Mesendoderm (in vitro differentiated cells): ENCODE results near the gene CRAMP1.
A peak's percentile ranks its signal among the peaks of the same experiment; 100 is the strongest.

Source experiments
- DNase-seq: peaks from one replicate; pipeline ENCODE4 v3.0.0; 2013
- H2AK5ac ChIP-seq: 2 replicates; pipeline ENCODE4 v1.6.1; 2013; ENCODE audit warnings: low read length, inconsistent platforms
- H2BK120ac ChIP-seq: 2 replicates; pipeline ENCODE4 v1.6.1; 2013; ENCODE audit warnings: low read depth, mild to moderate bottlenecking, low read length, moderate library complexity, mixed read lengths
- H2BK15ac ChIP-seq: replicated peaks from 2 replicates; pipeline ENCODE4 v1.6.1; 2013; ENCODE audit warnings: low read depth, mild to moderate bottlenecking, moderate library complexity
- H2BK5ac ChIP-seq: 2 replicates; pipeline ENCODE4 v1.6.1; 2013; ENCODE audit warnings: low read length, inconsistent platforms
- H3K18ac ChIP-seq: 2 replicates; pipeline ENCODE4 v1.6.1; 2013; ENCODE audit warnings: mild to moderate bottlenecking, low read length, mixed read lengths
- H3K23ac ChIP-seq: one replicate; pipeline ENCODE4 v1.6.1; 2013; ENCODE audit warnings: low read length
- H3K27ac ChIP-seq: 2 replicates; pipeline ENCODE4 v1.5.1; 2013; ENCODE audit warnings: low read depth, mild to moderate bottlenecking, inconsistent platforms, low read length, moderate library complexity
- H3K27me3 ChIP-seq: 2 replicates; pipeline ENCODE4 v1.6.1; 2013; ENCODE audit warnings: low read length, control low read depth, mild to moderate bottlenecking, inconsistent platforms; ENCODE audit not compliant: insufficient read depth, poor library complexity
- H3K36me3 ChIP-seq: 2 replicates; pipeline ENCODE4 v1.6.1; 2013; ENCODE audit warnings: low read length, inconsistent platforms; ENCODE audit not compliant: control insufficient read depth, insufficient read depth
- H3K4ac ChIP-seq: one replicate; pipeline ENCODE4 v1.6.1; 2013; ENCODE audit warnings: low read depth, mild to moderate bottlenecking, low read length, moderate library complexity
- H3K4me1 ChIP-seq: 2 replicates; pipeline ENCODE4 v1.6.1; 2013; ENCODE audit warnings: low read depth, low read length, inconsistent platforms; ENCODE audit not compliant: control insufficient read depth
- H3K4me2 ChIP-seq: 2 replicates; pipeline ENCODE4 v1.6.1; 2013; ENCODE audit warnings: low read length
- H3K4me3 ChIP-seq: 2 replicates; pipeline ENCODE4 v1.5.1; 2013; ENCODE audit warnings: mild to moderate bottlenecking, low read length
- H3K56ac ChIP-seq: one replicate; pipeline ENCODE4 v1.6.1; 2013; ENCODE audit warnings: low read length
- H3K79me1 ChIP-seq: 2 replicates; pipeline ENCODE4 v1.6.1; 2013; ENCODE audit warnings: low read length, inconsistent platforms
- H3K79me2 ChIP-seq: 2 replicates; pipeline ENCODE4 v1.6.1; 2013; ENCODE audit warnings: mild to moderate bottlenecking, low read length; ENCODE audit not compliant: control insufficient read depth, insufficient read depth
- H3K9ac ChIP-seq: 2 replicates; pipeline ENCODE4 v1.6.1; 2013; ENCODE audit warnings: low read length, inconsistent platforms
- H4K5ac ChIP-seq: one replicate; pipeline ENCODE4 v1.6.1; 2013; ENCODE audit warnings: low read length
- H4K8ac ChIP-seq: one replicate; pipeline ENCODE4 v1.6.1; 2013; ENCODE audit warnings: low read depth, mild to moderate bottlenecking, control low read depth, low read length, moderate library complexity
- WGBS: extraction: QIAGEN DNeasy Blood & Tissue Kit; methylation state at CpG from one replicate; pipeline ENCODE4 v1.1.7; 2013; ENCODE audit warnings: low lambda C conversion rate, missing lambda C conversion rate; ENCODE audit not compliant: insufficient coverage; ENCODE audit errors: extremely low coverage; 5-methylcytosine and 5-hydroxymethylcytosine counted together

Gene CRAMP1

DNA sequence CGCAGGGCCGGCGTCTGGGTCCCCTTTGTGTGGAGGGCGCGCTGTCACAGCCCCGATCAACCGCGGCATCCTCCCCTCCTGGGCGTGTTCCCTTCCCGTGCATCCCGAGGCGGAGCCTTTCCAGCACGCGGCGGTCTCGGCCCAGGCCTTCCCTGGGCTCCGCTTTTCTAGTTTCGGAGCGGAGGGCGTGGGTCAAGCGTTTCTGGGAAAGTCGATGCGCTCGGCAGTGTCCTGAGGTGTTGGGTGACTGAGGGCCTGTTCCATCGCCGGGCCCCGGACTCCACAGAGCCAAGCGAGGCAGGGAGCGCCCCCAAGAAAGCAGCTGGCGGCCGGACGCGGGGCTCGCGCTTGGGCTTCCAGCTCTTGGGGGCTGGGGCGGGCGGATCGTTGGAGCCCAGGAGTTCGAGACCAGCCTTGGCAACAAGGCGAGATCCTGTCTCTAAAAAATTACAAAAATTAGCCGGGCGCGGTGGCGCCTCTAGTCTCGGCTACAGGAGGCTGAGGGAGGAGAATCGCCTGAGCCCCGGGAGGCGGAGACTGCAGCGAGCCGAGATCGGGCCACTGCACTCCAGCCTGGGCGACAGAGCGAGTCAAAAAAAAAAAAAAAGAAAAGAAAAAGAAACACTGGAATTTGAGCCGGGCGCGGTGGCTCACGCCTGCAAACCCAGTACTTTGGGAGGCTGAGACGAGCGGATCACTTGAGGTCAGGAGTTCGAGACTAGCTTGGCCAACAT is 1.1 kb upstream of the CRAMP1 start:
- Histone ChIP-seq H3K4me3 (no peak overlapping the region), H4K8ac (peak overlapping the region; percentile 15), H2BK120ac (no peak overlapping the region), H3K23ac (peak overlapping the region; percentile 45), H4K5ac (no peak overlapping the region), H3K4me1 (peaks cover 5% of the 10 kb centered on the region), H2BK5ac (no peak overlapping the region), H3K79me2 (peaks cover 7% of the 10 kb centered on the region), H3K36me3 (peaks cover 2% of the 10 kb centered on the region), H3K4ac (peak overlapping the region; percentile 28), H3K27ac (peak overlapping the region; percentile 48), H3K56ac (peak overlapping the region; percentile 76), H3K27me3 (peaks cover 6% of the 10 kb centered on the region), H3K9ac (peak overlapping the region; percentile 65), H2BK15ac (no peak overlapping the region), H3K4me2 (peak overlapping the region; percentile 67), H3K18ac (peak overlapping the region; percentile 0), H3K79me1 (peaks cover 14% of the 10 kb centered on the region), H2AK5ac (no peak overlapping the region)
- WGBS, result no CpG with 5 or more reads among the region's 60 CpGs
- no peak for DNase-seq

DNA sequence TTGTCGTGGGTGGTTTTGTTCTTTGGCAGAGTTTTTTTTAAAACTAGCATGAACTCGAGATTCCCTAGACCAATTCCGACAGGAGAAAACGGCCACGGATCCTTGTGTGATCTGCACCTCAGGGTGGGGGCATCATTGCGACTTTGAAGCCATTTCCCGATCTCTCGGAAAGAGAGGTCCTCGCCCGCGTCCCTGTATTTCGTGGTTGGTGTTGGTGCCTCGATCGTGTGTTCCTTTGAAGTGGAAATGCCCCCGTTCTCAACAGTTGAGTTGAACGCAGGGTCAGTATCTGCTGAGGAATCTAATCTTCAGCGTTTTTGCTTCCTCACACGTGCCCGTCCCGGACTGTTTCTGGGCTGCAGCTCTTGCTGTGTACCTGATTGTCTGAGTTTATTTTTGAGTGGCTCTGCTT is 1.1 kb downstream of the CRAMP1 start:
- WGBS, result no CpG with 5 or more reads among the region's 20 CpGs
- H3K27ac ChIP-seq, result no peak overlapping the region

DNA sequence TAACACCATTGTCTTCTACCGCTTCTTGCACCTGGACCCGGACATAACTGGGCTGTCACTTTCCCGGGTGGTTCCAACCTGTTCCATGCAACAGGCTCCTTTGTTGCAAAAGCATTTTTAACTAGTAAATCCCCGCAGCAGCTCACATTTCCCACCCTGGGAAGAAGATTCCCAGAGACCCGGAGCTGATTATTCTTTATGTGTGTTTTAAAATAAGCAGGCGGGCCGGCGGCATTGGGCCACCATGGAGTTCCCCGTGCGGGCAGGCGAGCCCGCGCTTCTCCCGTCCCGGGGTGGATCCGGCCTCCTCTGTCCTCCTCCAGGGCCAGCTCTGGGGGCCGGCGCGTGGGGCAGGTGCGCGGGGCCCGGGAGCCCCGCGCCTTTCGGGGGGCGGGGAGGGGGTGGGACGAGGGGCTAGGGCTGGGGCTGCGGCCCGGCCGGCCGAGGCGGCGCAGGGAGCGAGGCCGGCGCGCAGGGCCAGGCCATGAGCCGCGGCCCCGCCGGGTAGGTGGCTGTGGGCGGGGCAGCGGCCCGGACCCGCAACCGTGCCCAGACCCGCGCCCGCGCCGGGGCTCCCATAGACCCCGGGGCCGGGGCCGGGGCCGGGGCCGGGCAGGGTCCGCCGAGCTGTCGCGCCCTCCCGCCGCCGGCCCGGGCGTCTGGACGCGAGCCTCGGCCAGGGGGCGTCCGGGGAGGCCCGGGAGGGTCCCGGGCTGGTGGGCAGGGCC is 1.7 kb downstream of the CRAMP1 start:
- Histone ChIP-seq H3K18ac (peak overlapping the region; percentile 99), H2BK120ac (no peak overlapping the region), H2AK5ac (no peak overlapping the region), H3K79me1 (peaks cover 19% of the 10 kb centered on the region), H3K4ac (peak overlapping the region; percentile 92), H3K56ac (peak overlapping the region; percentile 83), H3K4me1 (peaks cover 5% of the 10 kb centered on the region), H4K8ac (no peak overlapping the region), H3K27ac (no peak overlapping the region), H3K9ac (peak overlapping the region; percentile 81), H3K79me2 (peaks cover 16% of the 10 kb centered on the region), H3K4me2 (peak overlapping the region; percentile 93), H3K36me3 (no peaks in the 10 kb centered on the region), H4K5ac (no peak overlapping the region), H2BK15ac (no peak overlapping the region), H2BK5ac (no peak overlapping the region), H3K27me3 (peaks cover 6% of the 10 kb centered on the region), H3K23ac (no peak overlapping the region), H3K4me3 (peak overlapping the region; percentile 66)
- WGBS, result no CpG with 5 or more reads among the region's 72 CpGs
- DNase-seq, result peak; percentile 4

More for the DNA sequence above, 1.1 kb downstream of the CRAMP1 start:
- Histone ChIP-seq H3K79me1 (peaks cover 18% of the 10 kb centered on the region), H2BK15ac (no peak overlapping the region), H3K56ac (peak overlapping the region; percentile 83), H3K4me1 (peaks cover 5% of the 10 kb centered on the region), H3K9ac (peak overlapping the region; percentile 81), H3K36me3 (no peaks in the 10 kb centered on the region), H3K27me3 (peaks cover 6% of the 10 kb centered on the region), H3K4me3 (peak overlapping the region; percentile 66), H2AK5ac (no peak overlapping the region), H2BK120ac (no peak overlapping the region), H2BK5ac (no peak overlapping the region), H3K4ac (no peak overlapping the region), H4K8ac (no peak overlapping the region), H3K23ac (peak overlapping the region; percentile 9), H3K79me2 (peaks cover 16% of the 10 kb centered on the region), H3K18ac (no peak overlapping the region), H3K4me2 (peak overlapping the region; percentile 93), H4K5ac (no peak overlapping the region)
- DNase-seq, result peak; percentile 22

DNA sequence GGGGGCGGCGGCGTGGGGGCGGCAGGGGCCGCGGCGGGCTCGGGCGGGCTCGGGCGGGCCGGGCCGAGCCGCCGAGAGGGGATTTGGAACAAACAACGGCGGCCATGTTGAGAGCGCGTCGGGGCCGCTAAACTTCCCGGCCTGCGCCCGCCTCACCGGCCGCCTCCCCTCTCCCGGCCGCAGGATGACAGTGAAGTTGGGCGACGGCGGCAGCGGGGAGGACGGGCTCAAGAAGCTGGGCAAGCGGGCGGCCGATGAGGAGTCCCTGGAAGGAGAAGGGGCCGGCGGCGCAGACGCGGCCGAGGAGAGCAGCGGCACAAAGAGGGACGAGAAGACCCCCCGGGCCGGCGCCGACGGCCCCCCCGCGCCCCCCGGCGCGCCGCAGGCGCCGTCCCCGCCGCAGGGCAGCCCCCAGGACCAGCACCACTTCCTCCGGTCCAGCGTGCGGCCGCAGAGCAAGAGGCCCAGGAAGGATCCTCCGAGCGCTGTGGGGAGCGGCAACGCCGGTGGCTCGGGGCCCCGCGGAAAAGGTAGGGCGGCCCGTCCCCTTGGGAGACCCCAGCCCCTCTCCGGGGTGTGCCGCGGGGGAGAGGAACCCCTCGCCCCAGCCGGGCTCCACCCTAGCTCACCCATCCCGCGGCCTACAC is 2.4 kb downstream of the CRAMP1 start:
- no peak overlapping the region for H2BK120ac ChIP-seq
- no peak overlapping the region for H2BK15ac ChIP-seq
- H3K23ac ChIP-seq, result no peak overlapping the region
- H3K4ac ChIP-seq, result peak overlapping the region; percentile 92
- H2AK5ac ChIP-seq, result no peak overlapping the region
- no peak overlapping the region for H3K27ac ChIP-seq
- H3K27me3 ChIP-seq, result peaks cover 6% of the 10 kb centered on the region
- peaks cover 5% of the 10 kb centered on the region for H3K4me1 ChIP-seq
- WGBS, result no CpG with 5 or more reads among the region's 80 CpGs
- H3K4me3 ChIP-seq, result peak overlapping the region; percentile 70
- H2BK5ac ChIP-seq, result no peak overlapping the region
- no peak overlapping the region for H4K8ac ChIP-seq
- H3K79me1 ChIP-seq, result peaks cover 19% of the 10 kb centered on the region
- peak overlapping the region; percentile 89 for H3K56ac ChIP-seq
- H3K36me3 ChIP-seq, result no peaks in the 10 kb centered on the region
- peak overlapping the region; percentile 68 for H3K4me2 ChIP-seq
- peak overlapping the region; percentile 85 for H3K9ac ChIP-seq
- DNase-seq, result peak; percentile 42
- peak overlapping the region; percentile 99 for H3K18ac ChIP-seq
- H4K5ac ChIP-seq, result no peak overlapping the region
- H3K79me2 ChIP-seq, result peaks cover 17% of the 10 kb centered on the region

DNA sequence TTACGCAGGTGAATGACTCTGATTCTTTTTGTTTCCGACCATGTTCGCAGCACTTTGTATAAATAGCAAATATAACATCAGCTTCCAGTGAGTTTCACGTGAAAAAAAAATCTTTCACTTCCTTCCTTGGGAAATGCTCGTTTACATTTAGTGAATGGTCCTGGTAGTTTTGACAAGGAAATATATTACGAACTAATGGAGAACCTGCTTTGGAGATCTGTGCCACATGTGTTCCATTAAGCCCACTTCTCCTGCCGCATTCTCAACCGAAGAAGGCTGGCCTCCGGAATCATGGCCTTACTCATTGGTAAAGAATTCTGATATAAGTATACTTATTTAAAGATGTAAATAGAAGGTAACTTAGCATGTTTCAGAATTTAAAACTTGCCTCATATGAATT is 3.6 kb downstream of the CRAMP1 start:
- Histone ChIP-seq H3K56ac (peak overlapping the region; percentile 89), H3K79me1 (peaks cover 24% of the 10 kb centered on the region), H2AK5ac (no peak overlapping the region), H3K27me3 (peaks cover 6% of the 10 kb centered on the region), H3K18ac (no peak overlapping the region), H3K36me3 (peaks cover 2% of the 10 kb centered on the region), H4K5ac (no peak overlapping the region), H3K79me2 (peaks cover 27% of the 10 kb centered on the region), H3K23ac (no peak overlapping the region), H3K4me1 (peaks cover 5% of the 10 kb centered on the region), H2BK15ac (no peak overlapping the region), H3K4me2 (peak overlapping the region; percentile 68), H3K4me3 (no peak overlapping the region), H3K9ac (peak overlapping the region; percentile 85), H4K8ac (no peak overlapping the region), H3K4ac (no peak overlapping the region), H2BK5ac (no peak overlapping the region), H3K27ac (no peak overlapping the region), H2BK120ac (no peak overlapping the region)
- no CpG with 5 or more reads among the region's 9 CpGs for WGBS
- no peak for DNase-seq
